Astrocyte (in vitro differentiated cells and primary cell): ENCODE measurements around the gene COL9A3. TPM values are rescaled to one million over a fixed set of nuclear protein-coding genes. Genes with fewer than 3 reads are reported as not detected.

Experiments used
- DNase-seq: peaks from one replicate; pipeline ENCODE4 v3.0.0-alpha.2; 2010; ENCODE audit warnings: low read depth
- FAIRE-seq: peaks from 2 replicates; lab custom pipeline; 2011; peaks lifted over from hg19 to GRCh38; lab: Jason Lieb, UNC
- H2AFZ ChIP-seq: 2 replicates; pipeline ENCODE4 v1.6.0; 2012; ENCODE audit warnings: low read depth, low read length, inconsistent platforms
- H3K27ac ChIP-seq: 2 replicates; pipeline ENCODE4 v1.5.1; 2011; ENCODE audit warnings: low read depth, low read length, inconsistent platforms
- H3K27me3 ChIP-seq: 2 replicates; pipeline ENCODE4 v1.6.0; 2011; ENCODE audit warnings: low read length, inconsistent platforms; ENCODE audit not compliant: insufficient read depth
- H3K36me3 ChIP-seq: 2 replicates; pipeline ENCODE4 v1.5.1; 2011; ENCODE audit warnings: low read length, inconsistent platforms; ENCODE audit not compliant: insufficient read depth
- H3K4me1 ChIP-seq: 2 replicates; pipeline ENCODE4 v1.5.1; 2011; ENCODE audit warnings: low read length, inconsistent platforms; ENCODE audit not compliant: insufficient read depth
- H3K4me2 ChIP-seq: 2 replicates; pipeline ENCODE4 v1.6.0; 2012; ENCODE audit warnings: low read length, inconsistent platforms
- H3K4me3 ChIP-seq: 2 replicates; pipeline ENCODE4 v1.5.1; 2011; ENCODE audit warnings: low read depth, mild to moderate bottlenecking, low read length, inconsistent platforms; ENCODE audit not compliant: insufficient read depth
- H3K79me2 ChIP-seq: 2 replicates; pipeline ENCODE4 v1.6.0; 2012; ENCODE audit warnings: mild to moderate bottlenecking, low read length, inconsistent platforms; ENCODE audit not compliant: insufficient read depth
- H3K9ac ChIP-seq: 2 replicates; pipeline ENCODE4 v1.6.0; 2012; ENCODE audit warnings: mild to moderate bottlenecking, low read length, inconsistent platforms
- H3K9me3 ChIP-seq: 2 replicates; pipeline ENCODE4 v1.5.1; 2012; ENCODE audit warnings: low read depth, mild to moderate bottlenecking, low read length, inconsistent platforms; ENCODE audit not compliant: insufficient read depth
- H4K20me1 ChIP-seq: 2 replicates; pipeline ENCODE4 v1.6.0; 2012; ENCODE audit warnings: low read length, inconsistent platforms; ENCODE audit not compliant: insufficient read depth
- H3K27ac Mint-ChIP-seq: one replicate; pipeline ENCODE4 v1.8.0; 2021; ENCODE audit warnings: mild to moderate bottlenecking, mixed read lengths; ENCODE audit not compliant: unreplicated experiment
- H3K27me3 Mint-ChIP-seq: one replicate; pipeline ENCODE4 v1.8.0; 2021; ENCODE audit warnings: low read depth, mixed read lengths; ENCODE audit not compliant: unreplicated experiment
- H3K36me3 Mint-ChIP-seq: one replicate; pipeline ENCODE4 v1.8.0; 2021; ENCODE audit warnings: low read depth, mixed read lengths; ENCODE audit not compliant: unreplicated experiment
- H3K4me1 Mint-ChIP-seq: one replicate; pipeline ENCODE4 v1.8.0; 2021; ENCODE audit warnings: low read depth, mixed read lengths; ENCODE audit not compliant: unreplicated experiment
- H3K4me3 Mint-ChIP-seq: one replicate; pipeline ENCODE4 v1.8.0; 2021; ENCODE audit warnings: mild to moderate bottlenecking, moderate library complexity, mixed read lengths; ENCODE audit not compliant: unreplicated experiment
- H3K9me3 Mint-ChIP-seq: one replicate; pipeline ENCODE4 v1.8.0; 2021; ENCODE audit warnings: mild to moderate bottlenecking, mixed read lengths; ENCODE audit not compliant: unreplicated experiment
- EZH2 ChIP-seq: IDR thresholded peaks from 2 replicates; pipeline ENCODE4 v1.6.1; 2012; ENCODE audit warnings: mild to moderate bottlenecking, low read length, inconsistent platforms; ENCODE audit not compliant: insufficient read depth
- total RNA-seq: library from RNA; stranded (reverse); gene quantifications from 2 replicates; pipeline ENCODE4 v1.2.1, GENCODE V29; 2021
- TF ChIP-seq, protein P1 (sequence below): IDR thresholded peaks from 2 replicates; pipeline ENCODE4 v1.5.1; 2011; ENCODE audit warnings: low read depth, mild to moderate bottlenecking, inconsistent platforms, low read length, moderate library complexity; ENCODE audit not compliant: insufficient read depth

Gene COL9A3
- total RNA-seq, 1 donor from 2014 or later: 43.0 TPM

DNA sequence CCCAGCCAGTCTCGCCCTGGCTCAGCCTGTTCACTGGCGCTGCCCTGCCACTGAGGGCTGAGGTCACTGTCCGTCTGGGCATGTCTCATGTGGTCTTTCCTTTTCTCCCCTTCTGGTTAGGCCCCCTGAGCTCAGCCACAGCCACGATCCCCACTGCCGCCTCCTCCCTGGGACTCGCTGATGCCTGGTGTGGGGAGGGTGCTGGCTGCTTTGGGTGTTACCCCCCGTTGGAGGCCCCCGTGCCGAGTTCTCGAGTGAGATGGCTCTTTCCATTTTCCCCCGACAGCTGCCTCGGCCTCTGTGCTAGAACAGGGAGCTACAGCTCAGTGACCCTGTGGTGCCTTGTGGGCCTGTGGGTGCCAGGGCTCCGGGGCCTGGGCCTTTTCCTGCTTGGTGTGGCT lies 59.7 kb downstream of the COL9A3 start:
- Mint-ChIP-seq H3K4me1 (peaks cover 18% of the 10 kb centered on the region), H3K27ac (no peak overlapping the region), H3K36me3 (peaks cover 2% of the 10 kb centered on the region), H3K4me3 (no peak overlapping the region), H3K27me3 (no peaks in the 10 kb centered on the region), H3K9me3 (peaks cover 1% of the 10 kb centered on the region)
- H3K9me3 ChIP-seq: no peaks in the 10 kb centered on the region
- no peaks in the 10 kb centered on the region for H3K36me3 ChIP-seq
- H3K4me2 ChIP-seq: no peak overlapping the region
- DNase-seq (no peak), FAIRE-seq (no peak)
- no peak overlapping the region for H3K27ac ChIP-seq
- no peak overlapping the region for H2AFZ ChIP-seq
- TF ChIP-seq, protein P1, sequence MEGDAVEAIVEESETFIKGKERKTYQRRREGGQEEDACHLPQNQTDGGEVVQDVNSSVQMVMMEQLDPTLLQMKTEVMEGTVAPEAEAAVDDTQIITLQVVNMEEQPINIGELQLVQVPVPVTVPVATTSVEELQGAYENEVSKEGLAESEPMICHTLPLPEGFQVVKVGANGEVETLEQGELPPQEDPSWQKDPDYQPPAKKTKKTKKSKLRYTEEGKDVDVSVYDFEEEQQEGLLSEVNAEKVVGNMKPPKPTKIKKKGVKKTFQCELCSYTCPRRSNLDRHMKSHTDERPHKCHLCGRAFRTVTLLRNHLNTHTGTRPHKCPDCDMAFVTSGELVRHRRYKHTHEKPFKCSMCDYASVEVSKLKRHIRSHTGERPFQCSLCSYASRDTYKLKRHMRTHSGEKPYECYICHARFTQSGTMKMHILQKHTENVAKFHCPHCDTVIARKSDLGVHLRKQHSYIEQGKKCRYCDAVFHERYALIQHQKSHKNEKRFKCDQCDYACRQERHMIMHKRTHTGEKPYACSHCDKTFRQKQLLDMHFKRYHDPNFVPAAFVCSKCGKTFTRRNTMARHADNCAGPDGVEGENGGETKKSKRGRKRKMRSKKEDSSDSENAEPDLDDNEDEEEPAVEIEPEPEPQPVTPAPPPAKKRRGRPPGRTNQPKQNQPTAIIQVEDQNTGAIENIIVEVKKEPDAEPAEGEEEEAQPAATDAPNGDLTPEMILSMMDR: no peak
- no peak for TF ChIP-seq EZH2
- H3K4me1 ChIP-seq: peaks cover 7% of the 10 kb centered on the region
- no peaks in the 10 kb centered on the region for H3K27me3 ChIP-seq
- no peaks in the 10 kb centered on the region for H4K20me1 ChIP-seq
- H3K9ac ChIP-seq: no peak overlapping the region
- H3K4me3 ChIP-seq: no peak overlapping the region
- H3K79me2 ChIP-seq: no peaks in the 10 kb centered on the region

DNA sequence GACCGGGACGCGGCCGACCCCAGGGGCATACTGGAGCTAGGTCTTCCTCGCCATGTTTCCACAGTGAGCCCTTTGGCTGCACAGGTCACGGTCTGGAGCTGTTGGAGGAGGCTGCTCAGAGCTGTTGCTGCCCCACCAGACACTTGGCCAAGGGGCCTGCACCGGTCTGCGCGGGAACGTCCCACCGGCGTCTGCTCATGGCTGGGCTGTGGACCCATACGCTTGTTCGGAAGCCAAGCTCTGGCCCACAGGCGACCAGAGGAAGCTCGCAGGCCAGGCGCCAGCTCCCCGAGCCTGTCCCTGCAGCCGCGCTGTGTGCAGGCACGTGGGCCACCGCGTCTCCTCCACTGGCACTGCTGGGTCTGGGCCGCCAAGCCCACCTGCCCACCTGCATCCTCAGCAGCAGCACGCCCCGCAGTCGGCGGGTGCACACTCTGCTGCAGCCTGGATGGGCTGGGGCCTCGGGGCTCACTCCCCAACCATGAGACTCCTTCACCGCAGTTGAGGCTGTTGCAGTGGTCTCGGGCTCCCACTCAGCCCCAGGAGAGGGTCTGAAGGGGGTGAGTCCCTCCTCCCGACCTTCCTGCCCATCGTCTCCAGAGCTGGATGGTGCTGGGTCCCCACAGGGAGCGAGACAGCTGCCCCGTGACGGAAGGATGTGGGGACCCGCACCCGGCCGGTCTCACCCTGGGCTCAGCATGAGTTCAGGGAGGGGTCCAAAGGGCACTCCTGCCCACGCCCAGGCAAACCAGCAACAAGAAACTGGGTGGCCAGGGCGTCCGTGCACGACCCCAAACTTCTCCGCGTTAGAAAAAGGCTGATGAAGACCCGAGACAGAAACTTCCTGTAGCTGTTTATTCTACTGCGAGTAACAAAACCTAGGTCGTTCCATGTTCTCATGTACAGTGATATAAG lies 60.3 kb downstream of the COL9A3 start:
- H3K27me3 Mint-ChIP-seq: no peaks in the 10 kb centered on the region
- H3K27me3 ChIP-seq: no peaks in the 10 kb centered on the region
- no peak overlapping the region for H3K4me2 ChIP-seq
- TF ChIP-seq EZH2: no peak
- TF ChIP-seq, protein P1: no peak
- peaks cover 1% of the 10 kb centered on the region for H3K9me3 Mint-ChIP-seq
- H3K4me1 ChIP-seq: peaks cover 7% of the 10 kb centered on the region
- FAIRE-seq (no peak), DNase-seq (no peak)
- no peaks in the 10 kb centered on the region for H4K20me1 ChIP-seq
- no peaks in the 10 kb centered on the region for H3K36me3 ChIP-seq
- no peak overlapping the region for H3K4me3 ChIP-seq
- H3K9ac ChIP-seq: no peak overlapping the region
- no peaks in the 10 kb centered on the region for H3K79me2 ChIP-seq
- H3K4me3 Mint-ChIP-seq: no peak overlapping the region
- H3K36me3 Mint-ChIP-seq: peaks cover 4% of the 10 kb centered on the region
- H3K9me3 ChIP-seq: no peaks in the 10 kb centered on the region
- no peak overlapping the region for H3K27ac Mint-ChIP-seq
- H2AFZ ChIP-seq: no peak overlapping the region
- peaks cover 18% of the 10 kb centered on the region for H3K4me1 Mint-ChIP-seq
- H3K27ac ChIP-seq: no peak overlapping the region
